ENCODE data around the gene CDK9.

GRCh38 chr9:127837346-127837745 is 51.5 kb downstream of the CDK9 start:
- TF ChIP-seq CTCF (IDR thresholded peaks at IDR 0.05) (no peak), POLR2A (IDR thresholded peaks at IDR 0.05) (no peak)

Measured in body of pancreas (tissue), 4 donors.